ENCODE results near the gene PTGR2. TPM values are rescaled to one million over a fixed set of nuclear protein-coding genes. Genes with fewer than 3 reads are reported as not detected.
A peak's percentile ranks its signal among the peaks of the same experiment; 100 is the strongest.

PTGR2 gene
- total RNA-seq, 2 donors from 2014 or later = 15.9 to 25.0 TPM

- no peak for DNase-seq (ENCODE audit: low spot score)
- TF ChIP-seq, protein P1, sequence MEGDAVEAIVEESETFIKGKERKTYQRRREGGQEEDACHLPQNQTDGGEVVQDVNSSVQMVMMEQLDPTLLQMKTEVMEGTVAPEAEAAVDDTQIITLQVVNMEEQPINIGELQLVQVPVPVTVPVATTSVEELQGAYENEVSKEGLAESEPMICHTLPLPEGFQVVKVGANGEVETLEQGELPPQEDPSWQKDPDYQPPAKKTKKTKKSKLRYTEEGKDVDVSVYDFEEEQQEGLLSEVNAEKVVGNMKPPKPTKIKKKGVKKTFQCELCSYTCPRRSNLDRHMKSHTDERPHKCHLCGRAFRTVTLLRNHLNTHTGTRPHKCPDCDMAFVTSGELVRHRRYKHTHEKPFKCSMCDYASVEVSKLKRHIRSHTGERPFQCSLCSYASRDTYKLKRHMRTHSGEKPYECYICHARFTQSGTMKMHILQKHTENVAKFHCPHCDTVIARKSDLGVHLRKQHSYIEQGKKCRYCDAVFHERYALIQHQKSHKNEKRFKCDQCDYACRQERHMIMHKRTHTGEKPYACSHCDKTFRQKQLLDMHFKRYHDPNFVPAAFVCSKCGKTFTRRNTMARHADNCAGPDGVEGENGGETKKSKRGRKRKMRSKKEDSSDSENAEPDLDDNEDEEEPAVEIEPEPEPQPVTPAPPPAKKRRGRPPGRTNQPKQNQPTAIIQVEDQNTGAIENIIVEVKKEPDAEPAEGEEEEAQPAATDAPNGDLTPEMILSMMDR (IDR thresholded peaks at IDR 0.05) = no peak
- no peak overlapping the region for H3K27ac ChIP-seq
- no peak overlapping the region for H3K4me3 ChIP-seq
- no peaks in the 10 kb centered on the region for H3K27me3 ChIP-seq
- no peaks in the 10 kb centered on the region for H3K9me3 ChIP-seq
- H3K36me3 ChIP-seq = peaks cover 18% of the 10 kb centered on the region
- H3K4me1 ChIP-seq = no peaks in the 10 kb centered on the region
These were observed 27.4 kb downstream of the PTGR2 start for GRCh38 chr14:73879027-73879426.

DNA sequence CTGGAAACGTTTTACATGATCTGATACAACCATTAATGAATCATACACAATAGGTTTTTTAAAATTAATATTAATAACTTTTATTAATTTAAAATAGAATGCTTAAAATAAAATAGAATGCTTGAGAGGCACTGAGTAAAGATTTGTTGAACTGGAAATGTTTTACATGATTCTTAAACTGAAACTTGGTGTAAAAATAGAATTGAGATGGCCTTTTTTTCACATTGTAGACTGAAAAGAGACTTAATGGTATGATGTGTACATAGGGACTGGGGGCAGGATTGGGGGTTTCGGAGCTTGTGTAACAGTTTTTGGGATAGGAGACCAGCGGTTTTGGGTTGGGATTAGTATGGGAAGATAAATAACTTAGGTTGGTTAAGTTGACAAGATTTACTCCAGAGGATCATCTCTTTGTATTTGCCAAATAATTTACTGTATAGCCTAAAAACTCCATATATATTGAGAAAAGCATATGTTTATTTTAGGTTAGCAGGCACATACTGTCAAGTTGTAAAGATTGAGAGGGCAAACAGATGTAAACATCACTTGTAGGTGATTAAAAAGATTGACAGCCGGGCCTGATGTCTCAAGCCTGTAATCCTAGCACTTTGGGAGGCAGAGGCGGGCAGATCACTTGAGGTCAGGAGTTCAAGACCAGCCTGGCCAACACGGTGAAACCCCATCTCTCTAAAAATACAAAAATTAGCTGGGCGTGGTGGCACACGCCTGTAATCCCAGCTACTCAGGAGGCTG, 33.0 kb downstream of the PTGR2 start:
- no peaks in the 10 kb centered on the region for H3K9me3 ChIP-seq
- peaks cover 0 to 26% of the 10 kb centered on the region in 2 donors for H3K4me1 ChIP-seq
- H3K4me3 ChIP-seq = no peak overlapping the region
- peaks cover 3% of the 10 kb centered on the region for H3K36me3 ChIP-seq
- no peak overlapping the region for H3K27ac ChIP-seq
- H3K27me3 ChIP-seq = no peaks in the 10 kb centered on the region
- TF ChIP-seq, protein P1 (IDR thresholded peaks at IDR 0.05) = no peak
- no peak for DNase-seq (ENCODE audit: low spot score)

- peak within 1 kb of the TSS; percentile 89 to 92 for H3K4me3 ChIP-seq
- peaks cover 3% of the 10 kb centered on the region for H3K36me3 ChIP-seq
- TF ChIP-seq, protein P1 (IDR thresholded peaks at IDR 0.05) = peak in 1 of 2 donors; percentile 20
- H3K27ac ChIP-seq = peak within 1 kb of the TSS; percentile 93 to 96
- DNase-seq (ENCODE audit: low spot score) = peak; percentile 96
- no peaks in the 10 kb centered on the region for H3K9me3 ChIP-seq
- H3K4me1 ChIP-seq = peaks cover 0 to 26% of the 10 kb centered on the region in 2 donors
- no peaks in the 10 kb centered on the region for H3K27me3 ChIP-seq
These were observed 35.1 kb downstream of the PTGR2 start, which contains the start of gene ZNF410 for GRCh38 chr14:73886449-73887317. Gene ZNF410, plus strand, starts transcription at chr14:73886859. Its CDS starts 5,317 bp downstream, at chr14:73892176.

GRCh38 chr14:73887318-73887616, 35.6 kb downstream of the PTGR2 start:
- TF ChIP-seq, protein P1 (IDR thresholded peaks at IDR 0.05) = no peak
- no peak for DNase-seq (ENCODE audit: low spot score)
- Histone ChIP-seq H3K9me3 (no peaks in the 10 kb centered on the region), H3K27me3 (no peaks in the 10 kb centered on the region), H3K4me1 (peaks cover 0 to 26% of the 10 kb centered on the region in 2 donors), H3K27ac (peak overlapping the region; percentile 93 to 96), H3K36me3 (peaks cover 3% of the 10 kb centered on the region), H3K4me3 (peak overlapping the region; percentile 89 to 92)

- DNase-seq (ENCODE audit: low spot score) = no peak
- Histone ChIP-seq H3K27ac (peak overlapping the region; percentile 93 to 96), H3K36me3 (peaks cover 4% of the 10 kb centered on the region)
These were observed 36.2 kb downstream of the PTGR2 start for GRCh38 chr14:73887694-73888459.

More at GRCh38 chr14:73887694-73888459, 36.2 kb downstream of the PTGR2 start:
- no peaks in the 10 kb centered on the region for H3K9me3 ChIP-seq
- H3K27me3 ChIP-seq = no peaks in the 10 kb centered on the region
- H3K4me3 ChIP-seq = peak overlapping the region; percentile 89 to 92
- TF ChIP-seq, protein P1 (IDR thresholded peaks at IDR 0.05) = no peak
- peaks cover 0 to 26% of the 10 kb centered on the region in 2 donors for H3K4me1 ChIP-seq
